Stimulated activated CD4-positive, alpha-beta T cell treated with anti-CD3 and anti-CD28 coated beads, Interleukin-1b, Interleukin-23, amount 100 ng/mL, for 4 hours (primary cell): ENCODE measurements around the gene TMEM151A.

ENCODE experiments used
- DNase-seq, 2 donors: peaks; one replicate each; pipeline ENCODE4 v3.0.0-alpha.2; 2020; ENCODE audit warnings: low read depth in 2 of 2

Gene TMEM151A

DNA sequence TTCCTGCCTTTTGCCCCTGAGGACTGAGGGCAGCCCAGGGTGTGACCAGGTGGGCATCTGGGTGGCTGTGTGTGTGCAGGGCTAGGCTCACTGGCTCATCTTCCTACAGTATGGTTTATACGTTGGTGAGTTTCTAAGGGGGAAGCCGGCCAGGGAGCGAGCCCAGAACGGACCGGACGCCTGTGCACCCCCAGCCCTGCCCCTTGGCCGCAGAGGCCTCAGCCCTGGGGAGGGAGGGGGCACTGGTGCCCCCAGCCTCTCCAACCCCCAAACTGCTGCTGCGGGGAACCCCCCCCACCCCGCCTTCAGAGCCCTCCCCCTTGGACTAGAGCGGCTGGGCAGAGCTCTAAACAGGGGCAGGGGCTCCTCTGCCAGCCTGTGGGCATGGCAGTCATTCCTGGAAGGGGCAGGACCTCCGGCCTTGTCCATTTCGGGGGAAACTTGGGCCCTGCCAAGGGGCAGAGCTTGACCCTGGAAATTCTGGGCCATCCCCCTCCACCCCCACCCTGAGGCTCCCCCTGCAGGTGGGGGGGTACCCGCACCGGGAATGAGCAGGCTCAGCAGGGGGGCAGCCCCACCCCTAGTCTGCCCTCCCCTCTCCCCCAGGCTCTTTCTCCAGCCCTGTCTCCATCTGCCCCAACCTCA, 8.1 kb upstream of the TMEM151A start:
- DNase-seq: no peak

GRCh38 chr11:66284526-66285078, 7.1 kb upstream of the TMEM151A start:
- no peak for DNase-seq

GRCh38 chr11:66285250-66285947, 6.3 kb upstream of the TMEM151A start:
- DNase-seq: no peak

GRCh38 chr11:66286699-66287098, 5.0 kb upstream of the TMEM151A start:
- no peak for DNase-seq

- no peak for DNase-seq
These were observed 4.3 kb upstream of the TMEM151A start for GRCh38 chr11:66287211-66287888.

- DNase-seq: no peak
These were observed 3.6 kb upstream of the TMEM151A start for GRCh38 chr11:66287889-66288670.

DNA sequence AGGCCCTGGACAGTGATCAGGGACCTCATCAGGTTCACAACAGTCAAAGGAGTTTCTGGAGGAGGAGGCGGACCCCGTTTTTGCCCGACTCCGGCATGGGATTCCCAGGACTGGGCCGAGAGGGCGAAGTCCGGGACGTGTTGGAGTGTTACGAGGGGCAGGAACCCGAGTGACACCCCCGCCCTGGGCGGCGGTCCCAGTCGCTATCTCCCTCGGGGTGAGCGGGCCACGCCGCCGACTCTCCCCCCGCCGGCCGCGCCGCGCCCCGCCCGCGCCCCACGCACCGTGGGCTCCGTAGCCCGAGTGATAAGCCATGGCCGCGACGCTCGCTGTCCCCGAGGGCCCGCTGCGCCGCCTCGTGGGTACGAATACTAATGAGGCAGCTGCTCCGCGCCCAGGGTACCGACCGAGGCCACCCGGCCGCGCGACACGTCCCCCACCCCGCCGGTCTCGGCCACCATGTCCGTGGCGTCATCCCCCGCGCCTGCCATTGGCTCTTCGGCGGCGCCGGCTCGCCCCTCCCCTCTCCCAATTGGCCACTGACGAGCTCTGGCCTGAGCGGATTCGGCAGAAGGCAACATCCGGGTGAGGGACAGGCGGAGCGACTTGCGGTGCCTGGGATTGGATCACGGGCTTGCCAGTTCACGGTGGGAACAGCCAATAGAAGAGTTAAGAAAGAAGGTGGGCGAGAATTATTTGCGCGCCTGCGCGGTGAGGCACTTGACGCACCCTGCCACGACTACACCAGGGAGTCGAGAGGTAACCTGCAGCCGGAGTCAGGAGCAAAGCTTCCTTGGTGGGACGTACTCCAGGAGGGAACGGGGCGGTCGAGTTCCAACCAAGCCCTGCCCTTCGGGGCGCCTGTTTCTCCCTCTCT, 2.8 kb upstream of the TMEM151A start, which contains the start of gene YIF1A:
TSS of gene YIF1A (minus strand) at position 473 of the 877 bp plus-strand sequence. CDS start at position 315, 158 bp downstream.
- peak; percentile 95 for DNase-seq

DNA sequence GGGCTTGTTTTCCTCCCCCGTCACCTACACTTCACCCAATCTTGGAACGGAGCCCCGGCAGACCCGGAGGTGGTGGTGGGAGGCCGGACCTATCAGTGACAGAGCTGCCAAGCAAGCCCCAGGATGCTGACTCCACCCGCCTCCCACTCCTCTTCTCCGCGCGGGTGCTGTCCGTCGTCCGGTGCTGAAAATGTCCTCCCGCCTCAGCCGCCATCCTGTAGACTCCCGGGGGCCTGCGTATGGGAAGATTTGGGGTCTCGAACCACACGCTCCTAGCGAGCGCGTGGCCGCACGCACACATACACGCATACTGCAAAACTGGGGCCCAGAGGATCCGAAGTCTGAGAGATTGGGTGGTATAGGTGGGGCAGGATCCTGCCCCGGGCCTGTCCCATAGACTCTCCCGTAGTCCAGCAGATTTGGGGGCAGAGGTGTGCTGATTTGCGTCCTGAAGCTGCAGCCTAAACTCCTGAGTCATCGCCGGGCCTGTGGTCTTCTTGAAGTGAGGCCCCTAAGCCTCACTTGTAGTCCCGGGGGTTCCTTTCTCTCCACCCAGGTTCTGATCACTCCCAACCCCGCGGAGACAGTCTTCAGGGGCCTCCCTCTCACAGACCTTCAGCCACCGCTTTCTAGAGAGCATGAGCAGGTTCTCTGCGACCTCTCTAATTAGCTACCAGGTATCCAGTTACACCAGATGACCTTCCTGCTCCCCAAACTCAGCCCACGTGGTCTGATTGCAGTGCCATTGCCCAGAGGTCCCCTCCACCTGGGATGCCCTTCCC, 2.0 kb upstream of the TMEM151A start:
- DNase-seq: peak; percentile 64 to 74

GRCh38 chr11:66290330-66290621, 1.4 kb upstream of the TMEM151A start:
- no peak for DNase-seq

DNA sequence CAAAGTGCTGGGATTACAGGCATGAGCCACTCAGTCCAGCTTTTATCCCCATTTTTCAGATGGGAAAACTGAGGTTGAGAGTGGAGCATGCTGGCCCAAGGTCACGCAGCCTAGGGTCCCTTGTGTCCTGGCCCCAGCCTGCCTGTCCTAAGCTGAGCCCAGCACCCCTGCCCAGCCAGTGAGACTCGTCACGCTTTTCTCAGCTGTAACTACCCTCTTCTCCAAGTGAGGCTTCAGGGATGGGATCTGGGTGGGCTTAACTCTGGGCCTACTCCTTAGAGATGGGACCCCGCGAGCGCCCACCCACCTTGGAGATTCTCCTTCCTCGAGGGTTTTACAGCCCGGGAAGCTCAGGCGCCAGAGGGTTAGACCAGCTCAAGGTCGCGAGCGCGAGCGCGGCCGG, 390 bp upstream of the TMEM151A start:
- no peak for DNase-seq

GRCh38 chr11:66292543-66293332, 1.0 kb downstream of the TMEM151A start:
- DNase-seq: no peak

- DNase-seq: no peak
These were observed 1.7 kb downstream of the TMEM151A start for GRCh38 chr11:66293352-66293751.

- no peak for DNase-seq
These were observed 2.3 kb downstream of the TMEM151A start for GRCh38 chr11:66293777-66294625.

GRCh38 chr11:66294626-66295620, 3.2 kb downstream of the TMEM151A start:
- no peak for DNase-seq

DNA sequence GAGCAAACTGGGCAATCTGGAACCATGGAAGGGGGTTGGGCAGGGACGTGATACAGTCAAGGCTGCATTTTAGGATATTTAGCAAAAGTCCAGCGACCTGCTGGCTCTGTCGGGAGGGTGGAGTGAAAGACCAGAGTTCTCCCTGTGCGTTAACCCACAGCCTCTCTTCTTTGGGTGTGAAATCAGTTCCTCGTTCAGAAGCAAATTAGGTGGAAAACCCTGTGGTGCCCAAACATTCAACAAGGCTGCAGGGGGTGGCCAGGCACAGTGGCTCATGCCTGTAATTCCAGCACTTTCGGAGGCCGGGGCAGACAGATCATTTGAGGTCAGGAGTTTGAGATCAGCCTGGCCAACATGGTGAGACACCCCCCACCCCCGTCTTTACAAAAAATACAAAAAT, 5.9 kb downstream of the TMEM151A start:
- DNase-seq: no peak

- no peak for DNase-seq
These were observed 7.5 kb downstream of the TMEM151A start for GRCh38 chr11:66299186-66299585.

GRCh38 chr11:66302656-66303055, 11.0 kb downstream of the TMEM151A start:
- no peak for DNase-seq
